A549 treated with AZD9567 at 1 μM for 4 hours (cell line): ENCODE measurements around the gene LHX3. TPM values are rescaled to one million over a fixed set of nuclear protein-coding genes. Genes with fewer than 3 reads are reported as not detected.

Source experiments
- total RNA-seq: library from RNA; stranded (reverse); fragments of 200-300 nt; extraction: Qiagen RNA extraction; gene quantifications from 5 replicates; pipeline ENCODE4 v1.2.3, GENCODE V29; 2022; ENCODE audit not compliant: insufficient read depth

Gene LHX3
- 0.06 to 0.14 TPM (median 0.06 TPM) in 3 of 5 replicates, not detected in the others for total RNA-seq

GRCh38 chr9:136204838-136205706 is at the start of gene LHX3:
Gene LHX3, minus strand, starts transcription at chr9:136205128. Its CDS starts 116 bp downstream, at chr9:136205012.

GRCh38 chr9:136245219-136246150 is 40.6 kb upstream of the LHX3 start, which contains the start of gene QSOX2:
Gene QSOX2, minus strand, starts transcription at chr9:136245812. Its CDS starts 9 bp downstream, at chr9:136245803.

Other genes with a start within 250 kb of the LHX3 start
- gene UBAC1, start 243.8 kb downstream of the LHX3 start, total RNA-seq: 31.8 to 38.4 TPM (median 34.5 TPM) in 5 replicates
- gene NACC2, start 109.8 kb downstream of the LHX3 start, total RNA-seq: 23.3 to 34.2 TPM (median 32.2 TPM) in 5 replicates
- gene TMEM250, start 86.3 kb downstream of the LHX3 start, total RNA-seq: 25.8 to 49.7 TPM (median 44.8 TPM) in 5 replicates
- 24.9 to 30.9 TPM (median 29.4 TPM) in 5 replicates for gene QSOX2, start 40.7 kb upstream of the LHX3 start, total RNA-seq
- gene CCDC187, start 99.0 kb upstream of the LHX3 start, total RNA-seq: 0.01 to 0.02 TPM (median 0.01 TPM) in 3 of 5 replicates, not detected in the others
- 8.2 to 14.1 TPM (median 13.1 TPM) in 5 replicates for gene GPSM1, start 122.4 kb upstream of the LHX3 start, total RNA-seq
- 11.8 to 40.4 TPM (median 37.1 TPM) in 5 replicates for gene DNLZ, start 158.6 kb upstream of the LHX3 start, total RNA-seq
- gene CARD9, start 168.5 kb upstream of the LHX3 start, total RNA-seq: 1.0 to 1.8 TPM (median 1.3 TPM) in 4 of 5 replicates, not detected in the other
- 6.8 to 15.6 TPM (median 14.5 TPM) in 5 replicates for gene SNAPC4, start 195.0 kb upstream of the LHX3 start, total RNA-seq
- 50.6 to 84.8 TPM (median 75.1 TPM) in 5 replicates for gene ENTR1, start 205.5 kb upstream of the LHX3 start, total RNA-seq
- 82.6 to 130 TPM (median 85.8 TPM) in 5 replicates for gene PMPCA, start 205.5 kb upstream of the LHX3 start, total RNA-seq
- 14.6 to 24.5 TPM (median 23.8 TPM) in 5 replicates for gene INPP5E, start 234.7 kb upstream of the LHX3 start, total RNA-seq